Stimulated activated CD8-positive, alpha-beta memory T cell treated with anti-CD3 and anti-CD28 coated beads, Interleukin-12 subunit alpha, Interleukin-12 subunit beta, amount 100 ng/mL, for 24 hours (primary cell): ENCODE results near the gene P4HA2.
"Not testable (repeated sequence)": the region's sequence is repeated elsewhere in the genome, so short reads cannot be mapped to it uniquely, and the experiment has no call there.

Source experiments
- DNase-seq: peaks from one replicate; pipeline ENCODE4 v3.0.0-alpha.2; 2020; ENCODE audit errors: extremely low read depth

Gene P4HA2

GRCh38 chr5:132199116-132199680, 28.5 kb downstream of the P4HA2 start:
- no peak for DNase-seq

DNA sequence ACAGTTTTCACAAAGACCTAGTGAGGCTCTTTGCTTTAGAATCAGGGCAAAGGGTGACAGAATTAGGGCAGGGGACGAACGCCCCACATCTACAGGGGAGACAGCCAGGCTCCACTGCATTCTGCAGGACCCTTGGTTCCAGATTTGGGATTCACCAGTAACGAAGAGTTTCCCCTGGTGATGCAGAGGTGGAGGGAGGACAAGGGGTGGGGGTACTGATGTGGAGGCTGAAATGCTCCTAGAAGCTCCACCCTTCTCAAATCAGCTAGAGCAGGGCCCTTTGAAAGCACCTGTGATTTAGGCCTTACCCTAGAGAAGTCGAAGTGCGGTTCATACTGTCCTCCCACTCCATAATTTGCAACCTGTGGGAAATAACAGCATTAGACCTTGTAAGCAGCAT, 29.1 kb downstream of the P4HA2 start:
- DNase-seq = no peak

DNA sequence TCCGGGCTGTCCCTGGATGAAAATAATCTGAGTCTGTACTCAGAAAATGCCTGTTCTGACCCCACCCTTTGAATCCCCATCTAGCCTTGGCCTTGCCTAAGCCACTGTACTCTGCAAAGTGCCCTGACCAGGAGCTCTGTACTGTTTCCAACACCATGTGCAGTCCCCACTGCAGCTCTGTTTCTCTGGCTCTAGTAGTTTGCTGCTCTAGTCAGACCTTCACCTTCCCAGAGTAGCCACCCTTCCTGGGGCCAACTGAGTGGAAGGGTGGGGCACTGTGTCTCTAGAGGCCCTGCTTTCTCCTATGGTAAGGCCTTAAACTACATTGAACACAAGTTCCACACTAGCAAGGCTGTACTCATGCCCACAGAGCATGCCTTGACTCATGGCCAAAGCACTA, 31.9 kb downstream of the P4HA2 start:
- no peak for DNase-seq

DNA sequence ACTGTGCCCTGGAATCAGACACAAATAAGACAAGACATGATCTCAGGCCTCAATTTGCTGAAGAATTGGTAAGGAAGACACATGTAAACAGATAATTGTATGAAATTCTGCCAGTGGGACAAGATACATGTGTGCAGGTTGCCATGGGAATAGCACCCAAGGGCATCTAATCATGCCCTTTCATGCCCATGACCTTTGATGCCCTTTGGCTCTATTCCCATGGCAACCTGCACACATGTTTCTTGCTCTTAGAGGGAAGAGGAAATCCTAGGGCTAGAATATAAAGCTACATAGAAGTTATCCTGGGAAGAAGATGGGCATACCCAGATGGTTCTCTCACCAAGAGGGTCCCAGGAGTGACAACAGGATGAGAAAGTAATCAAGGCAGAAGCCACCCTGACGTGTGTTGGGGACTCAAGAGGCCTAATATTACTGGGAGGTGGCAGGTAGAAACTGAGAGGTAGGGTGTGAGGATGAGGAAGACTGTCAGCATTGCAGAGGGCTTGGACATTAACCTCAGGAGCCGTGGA, 34.4 kb downstream of the P4HA2 start:
- DNase-seq = no peak

DNA sequence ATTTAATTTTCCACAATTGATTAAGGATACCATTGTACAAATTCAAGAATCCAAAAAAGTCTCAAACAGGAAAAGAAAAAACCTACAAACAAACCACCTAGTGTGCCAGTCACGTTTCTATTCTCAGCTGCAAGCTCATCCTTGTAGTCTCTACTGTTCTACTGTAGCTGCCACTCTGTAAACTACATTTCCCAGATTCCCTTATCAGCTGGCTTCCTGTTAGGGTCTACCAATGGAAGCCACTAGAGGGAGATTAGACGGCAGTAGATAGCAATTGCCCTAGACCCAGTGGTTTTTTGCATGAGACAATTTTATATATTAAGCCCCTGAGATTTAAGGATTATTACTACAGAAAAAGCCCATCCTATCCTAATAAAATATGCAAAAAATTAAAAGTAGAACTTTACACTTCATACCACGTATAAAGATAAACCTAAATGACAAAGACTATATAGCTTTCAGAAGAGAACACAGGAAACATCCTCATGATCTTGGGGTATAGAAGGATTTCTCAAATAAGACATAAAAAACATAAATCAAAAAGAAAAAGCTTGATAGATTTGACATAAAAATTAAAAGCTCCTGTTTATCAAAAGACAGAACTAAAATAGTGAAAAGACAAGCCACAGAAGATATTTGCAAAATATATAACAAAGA, 37.4 kb downstream of the P4HA2 start:
- no peak for DNase-seq

DNA sequence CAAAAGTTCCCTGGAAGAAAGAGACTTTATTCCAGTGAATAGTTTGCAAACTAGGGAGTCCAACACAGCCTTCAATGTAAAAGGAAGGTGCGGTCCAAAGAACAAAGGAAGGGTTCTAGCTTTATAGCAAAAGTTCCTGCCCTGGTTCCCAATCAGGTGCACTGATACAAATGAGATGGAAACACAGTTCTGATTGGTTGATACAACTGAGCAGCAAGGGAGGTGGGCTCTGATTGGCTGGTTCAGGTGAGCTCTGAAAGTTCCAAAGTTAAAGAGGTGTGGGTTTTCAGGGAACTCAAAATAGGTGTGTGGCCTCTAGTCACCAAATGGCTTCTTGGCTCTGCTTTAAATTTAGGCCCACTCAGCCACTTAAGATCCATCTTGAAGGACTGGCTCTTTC, 43.1 kb downstream of the P4HA2 start:
- no peak for DNase-seq

DNA sequence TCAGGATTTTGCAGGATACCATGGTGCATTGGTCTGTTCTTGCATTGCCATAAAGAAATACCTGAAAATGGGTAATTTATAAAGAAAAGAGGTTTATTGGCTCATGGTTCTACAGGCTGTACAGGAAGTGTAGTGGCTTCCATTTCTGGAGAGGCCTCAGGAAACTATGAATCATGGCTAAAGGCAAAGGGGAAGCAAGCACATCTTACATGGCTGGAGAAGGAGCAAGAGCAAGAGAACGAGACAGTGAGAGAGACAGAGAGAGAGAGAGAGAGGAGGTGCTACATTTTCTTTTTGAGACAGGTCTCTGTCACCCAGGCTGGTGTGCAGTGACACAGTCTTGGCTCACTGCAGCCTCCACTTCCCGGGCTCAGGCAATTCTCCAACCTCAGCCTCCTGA, 43.9 kb downstream of the P4HA2 start:
- no peak for DNase-seq

- DNase-seq = no peak
Measured at GRCh38 chr5:132182359-132183040, 45.2 kb downstream of the P4HA2 start.

DNA sequence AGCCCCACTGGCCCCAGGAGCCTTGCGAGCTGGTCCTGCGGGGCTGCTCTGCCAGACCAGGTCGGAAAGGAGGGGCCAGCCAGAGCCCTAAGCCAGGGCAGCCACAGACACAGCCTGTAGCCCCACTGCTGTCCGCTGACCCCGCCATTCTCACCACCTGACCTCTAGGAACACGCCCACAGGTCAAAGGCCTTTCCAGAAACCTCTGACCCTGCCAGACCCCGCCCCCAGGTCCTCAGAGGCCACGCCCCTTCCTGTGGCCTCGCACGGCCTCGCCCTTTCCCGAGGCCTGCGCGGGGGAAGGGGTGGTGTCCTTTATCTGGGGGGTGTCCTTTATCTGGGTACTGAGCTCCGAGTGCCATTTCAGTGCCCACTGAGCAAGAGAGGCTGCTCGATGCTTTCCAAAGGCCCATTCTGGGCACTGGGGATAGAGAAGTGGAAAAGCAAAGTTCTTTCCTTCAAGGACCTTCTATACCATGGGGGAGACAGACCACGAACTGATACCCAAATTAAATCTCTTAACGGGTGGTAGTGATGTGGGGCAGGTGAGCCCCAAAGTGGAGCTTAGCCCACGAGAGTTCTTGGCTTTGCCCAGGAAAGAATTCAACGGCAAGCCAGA, 46.5 kb downstream of the P4HA2 start:
- DNase-seq = no peak

- no peak for DNase-seq
Measured at GRCh38 chr5:132180134-132180745, 47.4 kb downstream of the P4HA2 start.

- no peak for DNase-seq
Measured at GRCh38 chr5:132179405-132179804, 48.2 kb downstream of the P4HA2 start.

GRCh38 chr5:132177691-132178149, 49.9 kb downstream of the P4HA2 start:
- DNase-seq = no peak

DNA sequence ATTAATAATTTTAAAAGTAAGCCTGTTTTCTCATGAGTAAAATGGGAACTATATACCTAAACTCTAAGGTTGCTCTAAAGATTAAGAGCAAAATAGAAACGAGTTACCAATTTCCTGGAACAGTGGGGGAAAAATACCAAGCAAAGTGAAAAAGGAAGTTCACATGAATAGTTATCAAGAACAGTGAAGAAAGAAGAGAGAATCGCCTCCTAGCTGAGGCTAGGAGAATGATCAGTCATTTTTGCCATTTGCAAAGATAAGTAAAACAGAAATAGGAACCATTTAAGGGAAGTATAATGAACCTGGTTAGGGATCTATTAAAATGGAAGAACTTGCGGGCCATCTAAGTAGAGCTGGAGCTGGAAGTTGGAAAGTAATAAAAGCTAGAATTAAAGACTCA, 50.7 kb downstream of the P4HA2 start:
- no peak for DNase-seq

DNA sequence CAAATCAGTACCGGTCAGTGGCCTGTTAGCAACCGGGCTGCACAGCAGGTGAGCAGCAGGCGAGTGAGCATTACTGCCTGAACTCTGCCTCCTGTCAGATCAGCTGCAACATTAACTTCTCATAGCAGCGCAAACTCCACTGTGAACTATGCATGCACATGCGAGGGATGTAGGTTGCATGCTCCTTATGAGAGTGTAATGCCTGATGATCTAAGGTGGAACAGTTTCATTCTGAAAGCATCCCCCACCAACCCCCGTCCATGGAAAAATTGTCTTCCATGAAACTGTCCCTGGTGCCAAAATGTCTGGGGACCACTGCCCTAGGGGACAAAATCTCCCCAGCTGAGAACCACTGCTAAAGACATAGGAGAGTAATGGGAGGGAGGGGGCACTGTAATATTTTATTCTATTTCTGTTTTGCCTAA, 51.1 kb downstream of the P4HA2 start:
- no peak for DNase-seq

DNA sequence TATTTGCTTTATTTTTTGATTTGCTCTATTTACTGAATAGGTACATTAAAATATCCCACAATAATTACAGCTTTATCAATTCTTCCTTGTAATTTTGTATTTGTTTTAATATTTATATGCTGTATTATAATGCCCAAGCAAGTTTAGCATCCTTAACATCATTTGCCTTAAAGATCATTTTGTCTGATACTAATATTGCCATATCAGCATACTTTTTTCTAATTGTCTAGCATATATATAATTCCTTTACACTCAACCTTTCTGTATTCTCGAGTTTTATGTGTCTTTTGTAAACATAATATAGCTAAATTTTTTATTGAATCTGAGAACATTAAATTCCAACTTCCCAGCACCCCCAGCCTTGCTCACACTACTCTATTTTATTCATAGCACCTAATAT, 64.7 kb downstream of the P4HA2 start:
- DNase-seq = no peak

DNA sequence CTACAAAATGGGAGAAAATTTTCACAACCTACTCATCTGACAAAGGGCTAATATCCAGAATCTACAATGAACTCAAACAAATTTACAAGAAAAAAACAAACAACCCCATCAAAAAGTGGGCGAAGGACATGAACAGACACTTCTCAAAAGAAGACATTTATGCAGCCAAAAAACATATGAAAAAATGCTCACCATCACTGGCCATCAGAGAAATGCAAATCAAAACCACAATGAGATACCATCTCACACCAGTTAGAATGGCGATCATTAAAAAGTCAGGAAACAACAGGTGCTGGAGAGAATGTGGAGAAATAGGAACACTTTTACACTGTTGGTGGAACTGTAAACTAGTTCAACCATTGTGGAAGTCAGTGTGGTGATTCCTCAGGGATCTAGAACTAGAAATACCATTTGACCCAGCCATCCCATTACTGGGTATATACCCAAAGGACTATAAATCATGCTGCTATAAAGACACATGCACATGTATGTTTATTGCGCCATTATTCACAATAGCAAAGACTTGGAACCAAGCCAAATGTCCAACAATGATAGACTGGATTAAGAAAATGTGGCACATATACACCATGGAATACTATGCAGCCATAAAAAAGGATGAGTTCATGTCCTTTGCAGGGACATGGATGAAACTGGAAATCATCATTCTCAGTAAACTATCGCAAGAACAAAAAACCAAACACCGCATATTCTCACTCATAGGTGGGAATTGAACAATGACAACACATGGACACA, 65.9 kb downstream of the P4HA2 start:
- DNase-seq = not testable (repeated sequence)

- no peak for DNase-seq
Measured at GRCh38 chr5:132156413-132156812, 71.2 kb downstream of the P4HA2 start.

DNA sequence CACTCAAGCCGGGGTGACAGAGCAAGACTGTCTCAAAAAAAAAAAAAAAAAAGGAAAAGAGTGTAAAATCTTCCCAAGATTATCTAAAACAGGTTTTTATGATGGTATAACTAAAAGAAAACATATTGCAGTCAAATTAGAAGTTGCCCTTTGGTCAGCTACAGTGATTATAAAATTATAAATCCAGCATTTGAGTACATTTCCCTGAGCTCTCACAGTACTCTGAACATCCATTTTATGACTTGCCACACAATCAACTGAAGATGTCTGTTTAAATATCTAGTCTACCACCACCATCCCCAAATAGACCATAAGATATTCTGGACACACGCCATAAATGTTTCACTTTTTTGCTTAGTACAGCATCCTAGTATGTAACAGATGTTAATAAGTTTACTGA, 77.1 kb downstream of the P4HA2 start:
- no peak for DNase-seq

- DNase-seq = no peak
Measured at GRCh38 chr5:132147663-132148062, 80.0 kb downstream of the P4HA2 start.

DNA sequence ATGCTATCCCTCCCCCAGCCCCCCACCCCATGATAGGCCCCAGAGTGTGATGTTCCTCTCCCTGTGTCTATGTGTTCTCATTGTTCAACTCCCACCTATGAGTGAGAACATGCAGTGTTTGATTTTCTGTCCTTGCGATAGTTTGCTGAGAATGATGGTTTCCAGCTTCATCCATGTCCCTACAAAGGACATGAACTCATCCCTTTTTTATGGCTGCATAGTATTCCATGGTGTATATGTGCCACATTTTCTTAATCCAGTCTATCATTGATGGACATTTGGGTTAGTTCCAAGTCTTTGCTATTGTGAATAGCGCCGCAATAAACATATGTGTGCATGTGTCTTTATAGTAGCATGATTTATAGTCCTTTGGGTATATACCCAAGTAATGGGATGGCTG, 82.3 kb downstream of the P4HA2 start:
- DNase-seq = not testable (repeated sequence)

GRCh38 chr5:132143148-132143547, 84.5 kb downstream of the P4HA2 start:
- DNase-seq = no peak
